GM15510 (cell line): ENCODE measurements around the gene C8B.

Source experiments
- POLR2A ChIP-seq: IDR thresholded peaks from 3 replicates; pipeline ENCODE4 v1.6.1; 2011; ENCODE audit warnings: borderline replicate concordance; ENCODE audit not compliant: insufficient read length; ENCODE audit errors: extremely low read depth

The C8B gene

DNA sequence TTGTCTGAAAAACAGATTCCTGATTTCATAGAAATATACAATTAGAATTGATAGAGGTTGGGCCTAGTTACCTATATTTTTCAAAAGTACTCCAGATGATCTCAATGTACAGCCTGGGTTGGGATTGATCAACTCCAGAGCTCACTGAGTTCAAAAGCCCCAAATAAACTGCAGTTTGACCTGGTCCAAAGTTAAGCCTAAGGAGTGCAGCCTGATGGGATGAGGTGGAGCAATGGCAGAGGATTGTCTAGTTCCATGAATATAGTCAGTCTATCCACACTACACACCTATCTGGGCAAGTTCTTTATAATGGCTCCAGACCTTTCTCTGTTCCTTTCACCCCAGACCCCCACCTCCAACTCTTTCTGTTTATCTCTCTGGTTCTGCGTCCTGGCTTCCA, 62.0 kb downstream of the C8B start:
- TF ChIP-seq POLR2A, result no peak

DNA sequence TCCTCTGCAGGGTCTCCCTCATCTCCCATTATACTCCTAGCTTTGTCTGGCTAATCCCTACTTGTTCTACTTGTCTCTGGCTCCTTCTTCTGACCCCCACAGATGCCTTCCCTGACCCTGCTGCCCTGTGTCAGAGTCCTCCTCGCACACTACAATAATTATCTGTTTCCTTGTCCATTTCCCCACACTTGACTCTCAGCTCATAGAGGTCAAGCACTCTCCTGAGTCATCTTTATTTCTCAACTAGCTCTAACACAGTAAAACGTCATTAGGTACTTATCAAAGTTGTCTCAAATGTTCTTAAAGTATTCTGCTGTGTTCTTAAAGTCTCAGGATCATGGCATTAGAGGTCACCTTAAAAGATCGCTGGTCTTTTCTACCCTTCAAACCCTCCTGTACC, 64.1 kb downstream of the C8B start:
- TF ChIP-seq POLR2A, result no peak

DNA sequence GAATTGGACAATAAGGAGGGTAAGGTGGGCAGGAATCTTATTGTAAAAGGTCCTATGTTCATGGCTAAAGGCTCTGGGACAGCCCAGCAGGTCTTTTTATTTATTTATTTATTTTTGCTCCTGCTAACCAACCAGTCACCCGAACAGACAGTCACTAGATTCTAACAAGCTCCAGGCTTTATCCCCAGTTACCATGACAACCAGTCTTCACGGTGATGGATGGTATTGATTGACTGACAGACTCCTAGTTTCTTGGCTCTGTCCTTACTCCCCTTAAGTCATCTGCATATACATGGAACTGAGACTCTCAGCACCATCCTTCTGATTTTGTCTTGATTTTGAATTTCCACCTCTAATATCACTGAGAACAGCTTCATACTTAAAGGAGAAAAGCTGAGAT, 66.9 kb downstream of the C8B start:
- TF ChIP-seq POLR2A, result no peak

DNA sequence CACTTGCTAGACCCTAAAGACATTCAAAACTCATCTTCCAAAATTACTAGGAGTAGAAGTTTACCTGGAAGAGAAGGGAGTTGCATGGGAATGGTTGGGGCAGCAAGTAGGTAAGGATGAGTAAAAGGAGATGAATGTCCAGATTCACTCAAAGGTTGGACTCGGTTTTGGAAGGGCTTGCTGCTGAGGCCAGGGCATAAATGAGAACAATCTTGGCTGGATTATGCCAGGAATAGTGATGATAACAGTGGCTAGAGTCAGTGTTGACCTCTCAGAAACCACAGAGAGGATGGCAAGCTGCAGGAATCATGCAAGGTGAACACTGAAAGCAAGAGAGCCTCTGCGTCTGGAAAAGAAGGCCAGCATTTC, 67.8 kb downstream of the C8B start:
- TF ChIP-seq POLR2A, result no peak

DNA sequence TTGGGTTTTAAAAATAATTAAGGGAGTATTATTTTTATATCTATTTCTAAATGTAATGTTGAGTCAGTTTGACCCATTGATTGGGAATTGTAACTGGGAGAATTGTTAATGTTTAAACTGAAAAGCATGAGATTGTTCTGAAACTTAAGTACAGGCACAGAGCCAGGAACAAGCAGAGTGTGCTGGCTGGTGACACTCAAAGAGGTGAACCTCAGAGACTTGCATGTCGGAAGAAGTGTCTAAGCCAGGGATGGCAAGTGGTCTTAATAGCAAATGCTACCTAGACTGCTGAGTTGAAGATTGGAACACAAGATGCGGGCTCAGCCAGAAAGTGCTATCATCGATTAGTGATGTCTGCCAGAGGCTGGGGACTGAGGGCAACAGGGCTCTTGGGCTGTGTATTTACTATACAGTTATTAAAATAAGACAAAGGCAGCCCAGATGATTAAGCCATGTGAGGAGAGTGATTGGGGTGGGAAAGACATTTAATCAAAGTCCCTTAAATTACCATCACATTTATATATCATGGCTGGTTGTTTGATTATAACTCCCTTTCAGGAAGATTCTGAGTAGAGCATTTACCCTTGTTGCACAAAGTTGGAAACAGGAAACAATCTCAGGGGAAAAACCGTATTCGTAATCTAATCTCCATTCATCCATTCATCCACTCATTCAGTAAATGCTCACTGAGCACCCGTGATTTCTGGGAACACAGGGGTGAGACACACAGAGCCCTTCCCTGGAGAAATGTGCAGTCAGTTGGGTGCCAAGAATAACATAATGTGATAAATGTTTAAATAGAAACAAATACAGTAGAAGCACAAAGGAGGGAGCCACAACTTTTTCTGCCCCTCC, 68.4 kb downstream of the C8B start:
- TF ChIP-seq POLR2A, result no peak

DNA sequence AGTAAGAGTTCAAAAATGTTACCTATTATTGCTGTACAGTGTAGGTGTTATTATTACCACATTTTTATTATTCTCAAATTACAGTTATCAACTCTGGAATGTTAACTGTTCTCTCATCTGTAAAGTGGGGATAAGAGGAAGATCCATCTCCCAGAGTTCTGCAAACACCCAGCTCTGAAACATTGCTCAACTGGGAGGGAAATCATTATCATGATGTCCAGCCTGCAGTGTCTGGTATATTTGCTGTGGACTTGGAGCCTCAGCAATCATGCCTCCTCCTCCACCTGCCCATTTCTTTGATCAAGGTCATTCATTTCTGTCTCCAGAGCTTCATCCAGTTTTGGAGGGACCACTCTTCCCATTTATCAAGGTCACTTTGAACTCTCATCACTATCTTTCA, 71.8 kb downstream of the C8B start:
- TF ChIP-seq POLR2A, result no peak

DNA sequence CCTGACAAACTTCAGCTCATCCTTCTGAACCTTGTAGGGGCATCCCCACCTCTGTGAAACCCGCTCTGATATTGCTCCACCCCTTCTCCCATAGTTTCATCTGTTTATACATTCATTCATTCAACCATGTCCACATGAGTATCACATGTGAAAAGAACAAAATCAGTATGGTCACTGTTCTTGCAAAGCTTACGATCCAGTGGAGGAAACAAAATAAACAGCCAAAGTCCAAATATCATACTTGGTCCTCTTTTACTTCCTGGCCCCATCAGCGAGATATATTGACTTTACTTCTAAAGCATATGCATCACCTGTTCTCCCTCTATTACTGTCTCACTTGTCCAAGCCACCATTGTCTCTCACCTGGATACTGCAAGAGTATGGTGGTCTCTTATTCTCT, 75.6 kb downstream of the C8B start:
- no peak for TF ChIP-seq POLR2A

DNA sequence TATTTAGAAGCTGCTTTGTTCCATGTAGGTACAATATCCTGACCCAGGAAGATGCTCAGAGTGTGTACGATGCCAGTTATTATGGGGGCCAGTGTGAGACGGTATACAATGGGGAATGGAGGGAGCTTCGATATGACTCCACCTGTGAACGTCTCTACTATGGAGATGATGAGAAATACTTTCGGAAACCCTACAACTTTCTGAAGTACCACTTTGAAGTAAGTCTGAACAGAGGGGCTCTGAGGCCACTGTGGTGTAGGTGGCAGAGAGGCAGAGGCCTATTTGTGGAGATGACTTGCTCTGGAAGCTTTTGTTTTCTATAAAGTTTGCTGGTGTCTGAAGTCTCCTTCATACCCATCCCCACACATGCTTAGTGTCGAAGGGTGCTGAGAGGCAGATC, 84.4 kb downstream of the C8B start:
- no peak for TF ChIP-seq POLR2A

DNA sequence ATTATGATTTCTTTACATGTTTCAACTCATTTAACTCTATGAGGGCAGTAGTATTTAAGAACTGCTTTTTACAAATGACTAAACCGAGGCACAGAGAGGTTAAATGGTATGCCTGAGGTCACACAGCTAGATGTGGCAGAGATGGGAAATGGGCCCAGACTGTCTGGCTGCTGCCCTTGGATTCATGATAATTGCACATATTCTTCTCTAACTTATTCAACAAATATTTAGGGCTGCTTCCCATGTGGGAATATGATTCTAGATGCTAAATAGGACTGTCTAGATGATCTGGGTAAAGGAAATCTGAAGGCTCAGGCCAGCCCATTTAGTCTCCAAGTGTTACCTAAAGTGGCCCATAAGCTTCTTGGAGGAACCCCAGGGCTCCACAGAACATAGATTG, 85.0 kb downstream of the C8B start:
- TF ChIP-seq POLR2A, result no peak
